ENCODE data around the gene SIDT2.

SIDT2 gene

DNA sequence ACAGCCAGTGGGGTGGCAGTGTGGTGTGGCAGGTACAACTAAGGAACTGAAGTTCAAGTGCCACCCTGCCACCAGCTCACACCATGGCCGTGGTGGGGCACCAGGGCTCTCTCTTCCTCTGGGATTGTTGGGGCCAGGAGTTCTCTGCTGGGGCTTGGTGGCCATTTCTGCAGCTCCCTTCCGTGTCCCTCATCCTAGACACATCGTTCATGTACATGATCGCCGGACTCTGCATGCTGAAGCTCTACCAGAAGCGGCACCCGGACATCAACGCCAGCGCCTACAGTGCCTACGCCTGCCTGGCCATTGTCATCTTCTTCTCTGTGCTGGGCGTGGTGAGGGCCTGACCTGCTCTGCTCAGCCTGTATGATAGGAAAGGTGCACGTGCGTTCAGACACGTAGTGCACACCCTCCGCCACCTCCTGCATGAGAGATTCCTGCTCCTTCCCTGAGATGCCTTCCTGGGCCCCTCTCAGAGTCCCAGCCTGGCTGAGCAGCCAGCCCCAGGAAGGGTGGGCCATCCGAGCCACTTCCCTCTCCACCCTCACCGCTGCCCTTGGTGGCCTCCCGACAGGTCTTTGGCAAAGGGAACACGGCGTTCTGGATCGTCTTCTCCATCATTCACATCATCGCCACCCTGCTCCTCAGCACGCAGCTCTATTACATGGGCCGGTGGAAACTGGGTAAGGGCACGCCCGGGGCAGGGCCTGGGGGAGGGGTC lies 13.3 kb downstream of the SIDT2 start:
- TF ChIP-seq, protein P1, sequence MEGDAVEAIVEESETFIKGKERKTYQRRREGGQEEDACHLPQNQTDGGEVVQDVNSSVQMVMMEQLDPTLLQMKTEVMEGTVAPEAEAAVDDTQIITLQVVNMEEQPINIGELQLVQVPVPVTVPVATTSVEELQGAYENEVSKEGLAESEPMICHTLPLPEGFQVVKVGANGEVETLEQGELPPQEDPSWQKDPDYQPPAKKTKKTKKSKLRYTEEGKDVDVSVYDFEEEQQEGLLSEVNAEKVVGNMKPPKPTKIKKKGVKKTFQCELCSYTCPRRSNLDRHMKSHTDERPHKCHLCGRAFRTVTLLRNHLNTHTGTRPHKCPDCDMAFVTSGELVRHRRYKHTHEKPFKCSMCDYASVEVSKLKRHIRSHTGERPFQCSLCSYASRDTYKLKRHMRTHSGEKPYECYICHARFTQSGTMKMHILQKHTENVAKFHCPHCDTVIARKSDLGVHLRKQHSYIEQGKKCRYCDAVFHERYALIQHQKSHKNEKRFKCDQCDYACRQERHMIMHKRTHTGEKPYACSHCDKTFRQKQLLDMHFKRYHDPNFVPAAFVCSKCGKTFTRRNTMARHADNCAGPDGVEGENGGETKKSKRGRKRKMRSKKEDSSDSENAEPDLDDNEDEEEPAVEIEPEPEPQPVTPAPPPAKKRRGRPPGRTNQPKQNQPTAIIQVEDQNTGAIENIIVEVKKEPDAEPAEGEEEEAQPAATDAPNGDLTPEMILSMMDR (IDR thresholded peaks at IDR 0.05; ENCODE audit: insufficient read depth, low read length, missing control alignments) = no peak
- ChIA-PET POLR2A (interaction anchor here (1.0 kb wide), 1 partner anchor 12 kb away, joined by 5 read pairs; no protein-coding TSS in a partner anchor), CTCF (interaction anchor here (1.1 to 11.5 kb wide), 3 partner anchors 10 to 35 kb away, joined by 3 to 133 read pairs (median 7); partner anchors contain the start of gene SIDT2)
- no peak for DNase-seq (ENCODE audit: low read depth, low spot score)
- no peak overlapping the region for H3K4me3 ChIP-seq (ENCODE audit: low read depth, low read length)

DNA sequence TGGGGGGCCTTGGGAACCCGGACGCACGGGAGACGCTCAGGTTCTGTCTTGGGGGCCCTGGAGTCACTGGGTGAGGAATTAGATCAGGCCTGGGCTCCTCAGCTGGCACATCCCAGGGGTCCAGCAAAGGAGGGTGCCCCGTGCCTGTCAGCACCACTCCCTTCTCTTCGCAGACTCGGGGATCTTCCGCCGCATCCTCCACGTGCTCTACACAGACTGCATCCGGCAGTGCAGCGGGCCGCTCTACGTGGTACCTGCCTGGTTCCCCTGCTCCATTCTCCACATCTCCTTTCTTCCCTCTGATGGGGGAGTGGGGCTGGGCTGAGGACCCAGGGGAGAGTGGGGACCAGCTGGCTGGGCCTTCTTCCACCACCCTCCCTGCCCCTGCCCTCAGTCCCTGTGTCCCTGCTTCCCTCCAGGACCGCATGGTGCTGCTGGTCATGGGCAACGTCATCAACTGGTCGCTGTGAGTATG lies 13.9 kb downstream of the SIDT2 start:
- ChIA-PET CTCF (interaction anchor here (11.5 kb wide), 1 partner anchor 11 kb away, joined by 133 read pairs; the partner anchor contains the start of gene SIDT2), POLR2A (no interaction called here)
- no peak overlapping the region for H3K4me3 ChIP-seq (ENCODE audit: low read depth, low read length)
- DNase-seq (ENCODE audit: low read depth, low spot score) = no peak
- TF ChIP-seq, protein P1 (IDR thresholded peaks at IDR 0.05; ENCODE audit: insufficient read depth, low read length, missing control alignments) = no peak

DNA sequence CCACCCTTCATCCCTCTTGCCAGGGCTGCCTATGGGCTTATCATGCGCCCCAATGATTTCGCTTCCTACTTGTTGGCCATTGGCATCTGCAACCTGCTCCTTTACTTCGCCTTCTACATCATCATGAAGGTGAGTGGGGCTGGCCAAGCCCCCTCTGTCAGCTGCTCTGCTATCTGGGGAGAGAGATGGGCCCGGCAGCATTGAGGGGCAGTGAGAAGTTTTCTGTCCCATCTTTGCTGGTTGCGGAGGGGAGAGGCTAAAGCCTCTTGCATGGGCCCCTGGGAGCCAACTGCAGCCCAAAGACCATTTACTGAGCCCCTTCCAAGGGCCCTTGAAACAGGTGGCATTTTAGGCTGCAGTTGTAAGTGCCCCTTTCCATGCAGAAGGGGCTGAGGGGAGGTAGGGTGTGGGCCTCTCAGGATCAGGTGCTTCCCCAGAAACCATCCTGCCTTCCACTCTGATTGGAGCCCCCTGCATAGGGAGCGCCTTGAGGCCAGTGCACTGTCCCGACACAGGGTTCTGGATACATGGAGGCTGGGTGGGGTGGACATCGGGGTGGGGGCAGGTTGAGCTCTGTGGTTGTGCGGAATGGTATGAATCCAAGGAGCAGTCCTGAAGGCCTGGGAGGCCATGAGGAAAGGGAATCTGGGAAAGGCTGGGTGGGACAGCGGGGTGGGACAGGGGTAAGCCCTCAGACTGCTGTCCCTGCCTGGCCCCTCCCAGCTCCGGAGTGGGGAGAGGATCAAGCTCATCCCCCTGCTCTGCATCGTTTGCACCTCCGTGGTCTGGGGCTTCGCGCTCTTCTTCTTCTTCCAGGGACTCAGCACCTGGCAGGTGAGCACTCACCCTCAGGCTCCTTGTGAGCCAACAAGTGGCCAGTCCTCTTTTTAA lies 14.8 kb downstream of the SIDT2 start:
- DNase-seq (ENCODE audit: low read depth, low spot score) = no peak
- ChIA-PET POLR2A (interaction anchor here (11.2 kb wide), 1 partner anchor 14 kb away, joined by 76 read pairs; the partner anchor contains the start of gene SIDT2), CTCF (interaction anchor here (0.6 to 11.5 kb wide), 2 partner anchors 12 to 279 kb away, joined by 3 to 133 read pairs; partner anchors contain the start of gene SIDT2)
- TF ChIP-seq, protein P1 (IDR thresholded peaks at IDR 0.05; ENCODE audit: insufficient read depth, low read length, missing control alignments) = no peak
- H3K4me3 ChIP-seq (ENCODE audit: low read depth, low read length) = no peak overlapping the region

DNA sequence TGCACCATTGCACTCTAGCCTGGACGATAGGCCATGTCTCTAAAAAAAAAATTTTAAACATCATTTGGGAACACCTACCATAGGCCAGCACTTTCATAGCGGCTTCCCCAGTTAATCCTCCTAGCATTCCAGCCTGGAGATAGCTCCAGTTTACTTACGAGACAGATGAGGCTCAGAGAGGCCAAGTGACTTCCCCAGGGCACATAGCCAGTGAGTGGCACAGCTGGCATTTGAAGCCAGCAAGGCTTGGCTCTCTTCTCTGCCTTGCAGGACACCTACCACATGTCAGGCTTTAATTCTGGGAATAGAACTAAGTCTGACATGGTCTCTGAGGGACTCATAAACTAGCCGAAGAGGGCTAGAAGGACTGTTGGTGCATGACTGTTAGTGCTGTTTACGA lies 15.7 kb downstream of the SIDT2 start:
- ChIA-PET CTCF (interaction anchor here (11.5 kb wide), 1 partner anchor 13 kb away, joined by 133 read pairs; the partner anchor contains the start of gene SIDT2), POLR2A (interaction anchor here (11.2 kb wide), 1 partner anchor 15 kb away, joined by 76 read pairs; the partner anchor contains the start of gene SIDT2)

DNA sequence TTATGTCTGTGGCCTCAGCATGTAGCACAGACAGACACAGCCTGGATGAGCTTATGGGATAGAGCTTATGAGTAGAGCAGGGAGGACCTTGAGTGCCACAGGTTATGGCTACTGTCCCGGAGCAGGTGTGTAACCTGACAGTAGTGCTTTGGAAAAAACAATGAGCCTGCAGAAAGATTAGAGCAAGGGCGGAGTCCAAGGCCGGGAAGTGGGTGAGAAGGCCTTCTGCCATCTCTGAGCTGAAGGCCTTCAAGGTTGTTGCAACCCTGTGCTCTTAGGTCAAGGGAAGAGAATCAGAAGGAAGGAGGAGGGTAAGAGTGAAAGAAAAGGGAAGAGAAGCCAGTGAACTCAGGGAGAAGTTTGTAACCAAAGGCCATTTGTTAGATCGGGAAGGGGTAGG lies 16.7 kb downstream of the SIDT2 start:
- TF ChIP-seq, protein P1 (IDR thresholded peaks at IDR 0.05; ENCODE audit: insufficient read depth, low read length, missing control alignments) = no peak
- CTCF ChIA-PET = interaction anchor here (1.1 to 11.5 kb wide), 2 partner anchors 14 to 32 kb away, joined by 3 to 133 read pairs; partner anchors contain the start of gene SIDT2

More for the DNA sequence above, 15.7 kb downstream of the SIDT2 start:
- no peak overlapping the region for H3K4me3 ChIP-seq (ENCODE audit: low read depth, low read length)
- no peak for DNase-seq (ENCODE audit: low read depth, low spot score)
- TF ChIP-seq, protein P1 (IDR thresholded peaks at IDR 0.05; ENCODE audit: insufficient read depth, low read length, missing control alignments) = no peak

More for the DNA sequence above, 16.7 kb downstream of the SIDT2 start:
- no peak for DNase-seq (ENCODE audit: low read depth, low spot score)
- POLR2A ChIA-PET = interaction anchor here (0.6 to 11.2 kb wide), 3 partner anchors 10 to 17 kb away, joined by 3 to 76 read pairs (median 4); partner anchors contain the start of gene SIDT2
- H3K4me3 ChIP-seq (ENCODE audit: low read depth, low read length) = no peak overlapping the region

Data from AG04449 (cell line).